Renal cortical epithelial cell (primary cell): ENCODE results near the gene GLRX2. TPM values are rescaled to one million over a fixed set of nuclear protein-coding genes. Genes with fewer than 3 reads are reported as not detected.

Source experiments
- DNase-seq: peaks from one replicate; pipeline ENCODE4 v3.0.0-alpha.2; 2011; ENCODE audit warnings: low read depth
- total RNA-seq: library from RNA; depleted of rRNA; stranded (reverse); fragments of >200 nt; gene quantifications from 2 replicates; pipeline ENCODE4 v1.2.3, GENCODE V29; 2014

The GLRX2 gene
- total RNA-seq, 1 donor from 2014 or later = 15.2 TPM

DNA sequence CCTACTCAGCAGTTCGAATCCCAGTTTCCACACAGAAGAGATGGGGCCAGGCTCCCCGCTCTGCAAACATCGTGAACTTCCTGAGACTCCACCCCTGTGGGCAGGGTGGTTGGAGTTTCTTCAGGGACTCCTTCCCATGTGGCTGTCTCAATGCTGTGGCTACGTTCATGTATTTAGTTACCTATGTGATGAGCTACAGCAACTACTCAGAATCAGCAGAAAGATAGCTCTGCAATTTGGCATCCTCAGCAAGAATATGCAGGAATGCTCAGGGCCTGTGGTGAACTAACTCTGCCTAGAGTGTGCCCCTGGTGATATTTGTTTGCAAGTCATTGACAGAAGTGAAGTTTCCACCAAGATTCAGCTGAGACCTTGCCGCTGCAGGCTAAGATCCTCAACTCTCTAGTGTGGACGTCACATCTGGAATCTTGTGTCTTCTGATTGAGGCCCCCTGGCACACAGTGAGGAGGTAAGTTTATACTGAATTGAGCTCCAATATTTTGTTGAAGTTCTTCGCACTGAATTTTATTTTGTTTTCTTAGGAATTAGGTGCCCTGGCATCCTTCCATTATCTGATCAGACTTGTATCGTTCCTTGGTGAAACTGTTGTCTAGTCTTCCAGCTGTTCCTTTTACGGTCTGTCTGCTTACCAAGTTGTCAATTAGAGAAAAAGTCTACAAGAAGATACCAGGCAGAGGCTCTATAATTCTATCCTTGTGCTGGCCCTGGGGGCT lies 8.2 kb upstream of the GLRX2 start:
- DNase-seq = no peak

DNA sequence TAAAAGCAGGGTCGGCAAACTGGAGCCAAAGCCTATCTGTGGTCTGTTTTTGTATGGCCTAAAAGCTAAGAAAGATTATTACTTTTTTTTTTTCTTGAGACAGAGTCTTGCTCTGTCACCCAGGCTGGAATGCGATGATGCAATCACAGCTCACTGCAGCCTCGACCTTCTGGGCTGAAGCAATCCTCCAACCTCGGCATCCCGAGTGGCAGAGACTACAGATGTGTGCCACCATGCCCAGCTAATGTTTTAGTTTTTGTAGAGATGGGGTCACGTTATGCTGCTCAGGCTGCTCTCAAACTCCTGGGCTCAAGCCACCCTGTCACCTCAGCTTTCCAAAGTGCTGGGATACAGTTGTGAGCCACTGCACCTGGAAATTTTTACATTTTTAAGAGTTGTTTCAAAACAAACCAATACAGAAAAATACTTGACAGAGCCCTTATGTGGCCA lies 6.5 kb upstream of the GLRX2 start:
- DNase-seq = peak; percentile 87

DNA sequence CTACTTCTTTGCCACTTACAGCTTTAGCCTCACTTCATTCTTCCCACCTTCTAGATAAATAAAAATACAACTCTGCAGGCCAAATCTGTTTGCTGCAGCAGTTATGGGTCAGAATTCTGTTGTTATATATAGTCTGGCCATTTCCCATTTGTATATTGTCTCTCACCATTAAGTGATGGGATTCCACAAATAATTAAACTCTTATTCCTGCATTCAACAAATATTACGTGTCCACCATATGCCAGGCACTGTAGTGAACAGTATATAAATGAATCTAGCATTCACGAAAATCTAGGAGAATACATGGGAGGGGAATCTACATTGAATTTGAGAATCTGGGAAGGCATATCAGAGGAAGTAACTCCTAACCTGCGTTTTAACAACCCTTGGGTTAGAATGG lies 5.7 kb upstream of the GLRX2 start:
- DNase-seq = no peak

DNA sequence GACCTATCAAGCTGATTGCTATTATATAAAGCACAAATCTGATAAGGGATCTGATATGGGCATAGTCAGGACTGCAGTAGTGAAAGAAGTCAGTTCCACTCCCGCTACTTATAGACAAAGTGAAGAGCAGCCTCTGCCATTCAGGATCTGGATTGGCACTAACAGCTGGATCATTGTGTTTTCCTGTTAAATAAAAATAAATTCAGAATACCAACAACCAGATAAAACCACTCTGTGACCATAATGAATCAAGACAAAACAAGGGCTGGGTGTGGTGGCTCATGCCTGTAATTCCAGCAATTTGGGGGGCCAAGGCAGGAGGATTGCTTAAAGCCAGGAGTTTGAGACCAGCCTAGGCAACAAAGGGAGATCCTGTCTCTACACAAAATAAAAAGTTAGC lies 5.0 kb upstream of the GLRX2 start:
- no peak for DNase-seq

DNA sequence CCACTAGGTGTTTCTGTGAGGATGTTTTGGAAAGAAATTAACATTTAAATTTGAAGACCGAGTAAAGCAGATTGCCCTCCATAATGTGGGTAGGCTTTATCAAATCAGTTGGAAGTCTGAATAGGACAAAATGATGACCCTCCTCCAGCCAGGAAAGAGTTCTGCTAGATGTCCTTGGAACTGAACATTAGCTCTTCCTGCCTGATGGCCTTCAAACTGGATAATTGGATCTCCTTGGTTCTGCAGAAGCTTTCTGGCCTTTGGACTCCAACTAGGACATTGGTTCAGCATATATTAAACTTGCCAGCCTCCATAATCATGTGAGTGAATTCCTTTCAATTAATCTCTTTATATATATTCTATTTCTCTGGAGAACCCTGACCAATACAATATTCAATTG lies 4.4 kb upstream of the GLRX2 start:
- no peak for DNase-seq

DNA sequence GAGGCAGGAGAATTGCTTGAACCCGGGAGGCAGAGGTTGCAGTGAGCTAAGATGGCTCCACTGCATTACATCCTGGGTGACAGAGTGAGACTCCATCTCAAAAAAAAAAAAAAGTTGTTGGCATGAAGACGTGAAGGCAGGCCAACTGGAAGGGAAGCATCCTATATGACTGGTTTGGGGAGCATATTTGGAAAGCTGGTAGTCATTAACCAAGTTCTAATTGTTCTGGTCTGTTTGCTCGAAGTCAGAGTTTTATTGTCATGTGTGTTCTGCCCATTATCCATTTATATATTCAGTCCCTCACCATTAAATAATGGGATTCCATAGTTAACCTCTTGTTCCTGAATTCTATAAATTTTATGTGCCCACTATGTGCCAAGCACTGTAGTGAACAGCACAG lies 3.3 kb upstream of the GLRX2 start:
- DNase-seq = no peak

DNA sequence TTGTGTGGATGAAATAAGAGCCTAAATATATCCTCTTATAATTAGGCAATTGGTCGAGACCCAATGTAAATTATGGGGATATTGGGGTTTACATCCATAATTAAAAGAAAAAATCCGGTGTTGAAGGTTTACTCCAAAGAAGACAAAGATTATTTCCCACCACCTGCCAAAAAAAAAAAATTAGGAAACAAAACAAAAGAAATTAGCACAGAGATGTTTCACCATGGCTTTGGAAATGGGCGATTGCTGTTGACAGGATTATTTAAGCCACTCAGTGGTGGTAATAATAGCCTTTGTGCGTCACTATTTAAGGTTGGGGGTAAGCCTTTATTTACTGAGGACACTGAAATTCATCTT lies 585 bp upstream of the GLRX2 start:
- DNase-seq = no peak

DNA sequence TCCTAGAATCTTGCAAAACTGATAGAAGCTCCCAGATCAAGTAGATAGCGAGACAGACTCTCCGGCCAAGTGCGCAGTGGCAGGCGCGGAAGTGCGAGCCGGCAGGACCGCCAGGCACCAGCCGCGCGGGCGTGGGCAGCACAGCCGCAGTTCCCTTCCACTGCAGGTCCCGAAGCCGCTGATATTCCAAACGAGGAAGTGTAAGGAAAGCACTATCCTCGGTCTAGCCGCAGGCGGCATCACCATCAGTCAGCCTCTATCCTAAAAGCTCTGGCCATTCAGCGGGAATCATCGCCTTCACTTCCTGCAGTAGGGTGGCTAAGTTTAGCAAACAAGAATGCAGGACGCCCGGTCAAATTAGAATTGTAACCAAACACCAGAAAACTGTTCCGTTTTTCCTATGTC lies 710 bp downstream of the GLRX2 start:
- no peak for DNase-seq

DNA sequence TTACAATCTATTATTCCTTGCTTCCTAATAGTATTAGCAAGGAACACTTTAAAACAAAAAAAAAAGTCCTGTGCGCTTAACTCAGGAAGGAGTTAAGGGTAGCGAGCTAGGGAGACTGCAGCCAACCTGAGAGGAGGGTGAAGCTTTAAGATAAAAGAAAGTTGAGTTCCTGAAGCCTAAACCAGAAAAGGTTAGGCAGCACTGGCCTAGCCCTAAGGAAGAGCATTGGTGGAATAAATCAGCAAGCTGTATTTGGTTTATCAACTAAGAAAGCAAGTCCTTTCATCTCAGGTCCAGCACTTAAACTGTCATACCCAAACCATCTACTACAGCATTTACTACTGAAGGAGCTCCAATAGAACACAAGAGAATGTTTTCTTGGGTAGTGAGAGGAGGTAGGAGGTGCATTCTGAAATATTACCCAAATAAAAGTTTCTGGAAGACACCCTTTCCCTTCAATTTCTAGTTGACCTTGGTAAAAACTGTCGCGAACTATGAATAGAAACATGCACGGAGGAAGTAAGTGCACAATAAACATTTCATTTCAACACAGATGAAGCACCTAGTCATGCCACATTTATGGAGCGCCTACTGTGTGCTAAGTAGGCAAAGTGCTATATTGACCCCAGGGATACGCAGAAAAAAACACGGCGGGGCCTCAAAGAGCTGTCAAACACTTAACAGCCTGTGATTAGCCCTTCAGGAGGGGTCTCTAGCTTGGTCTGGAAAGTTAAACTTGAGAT lies 1.3 kb downstream of the GLRX2 start:
- peak; percentile 4 for DNase-seq

DNA sequence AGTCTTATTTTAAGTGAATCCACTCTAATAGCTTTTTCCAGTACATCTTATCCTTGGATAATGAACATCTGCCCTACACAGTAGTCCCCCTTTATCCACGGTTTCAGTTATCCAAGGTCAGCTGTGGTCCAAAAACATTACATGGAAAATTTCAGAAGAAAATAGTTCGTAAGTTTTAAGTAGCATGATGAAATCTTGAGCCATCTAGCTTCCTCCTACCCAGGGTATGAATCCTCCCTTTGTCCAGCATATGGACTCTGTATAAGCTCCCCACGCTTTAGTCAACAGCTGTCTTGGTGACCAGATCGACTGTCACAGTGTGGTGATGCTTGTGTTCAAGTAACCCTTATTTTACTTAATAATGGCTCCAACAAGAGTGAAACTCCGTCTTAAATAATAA lies 2.6 kb downstream of the GLRX2 start:
- DNase-seq = no peak

DNA sequence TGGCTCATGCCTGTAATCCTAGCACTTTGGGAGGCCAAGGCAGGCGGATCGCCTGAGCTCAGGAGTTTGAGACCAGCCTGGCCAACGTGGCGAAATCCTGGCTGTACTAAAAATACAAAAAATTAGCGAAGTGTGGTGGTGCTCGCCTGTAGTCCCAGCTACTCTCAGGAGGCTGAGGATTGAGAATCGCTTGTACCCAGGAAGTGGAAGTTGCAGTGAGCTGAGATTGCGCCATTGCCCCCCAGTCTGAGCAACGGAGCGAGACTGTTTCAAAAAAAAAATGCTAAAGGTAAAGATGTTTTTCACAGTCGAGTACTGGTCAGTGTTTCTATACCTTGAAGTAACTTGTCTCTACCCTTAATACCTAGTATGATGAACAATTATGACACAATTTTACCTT lies 11.1 kb downstream of the GLRX2 start:
- no peak for DNase-seq

DNA sequence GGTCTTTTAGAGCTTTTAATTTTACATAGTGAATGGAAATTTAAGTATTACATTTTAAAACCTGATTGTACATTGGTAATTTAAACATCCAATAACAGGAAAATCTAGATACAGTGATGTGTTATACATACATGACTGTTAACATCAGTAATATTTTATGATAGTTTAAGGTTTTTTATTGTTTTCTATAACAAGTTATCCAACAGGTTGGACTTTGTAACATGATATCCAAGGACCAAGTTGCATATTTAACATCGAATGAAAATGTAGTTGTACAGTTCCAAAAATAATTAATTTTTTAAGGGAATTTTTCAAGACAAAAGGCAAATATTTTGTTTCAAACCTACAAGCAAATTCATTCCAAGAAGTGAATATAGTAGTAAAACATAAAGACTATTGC lies 14.3 kb downstream of the GLRX2 start:
- DNase-seq = no peak

DNA sequence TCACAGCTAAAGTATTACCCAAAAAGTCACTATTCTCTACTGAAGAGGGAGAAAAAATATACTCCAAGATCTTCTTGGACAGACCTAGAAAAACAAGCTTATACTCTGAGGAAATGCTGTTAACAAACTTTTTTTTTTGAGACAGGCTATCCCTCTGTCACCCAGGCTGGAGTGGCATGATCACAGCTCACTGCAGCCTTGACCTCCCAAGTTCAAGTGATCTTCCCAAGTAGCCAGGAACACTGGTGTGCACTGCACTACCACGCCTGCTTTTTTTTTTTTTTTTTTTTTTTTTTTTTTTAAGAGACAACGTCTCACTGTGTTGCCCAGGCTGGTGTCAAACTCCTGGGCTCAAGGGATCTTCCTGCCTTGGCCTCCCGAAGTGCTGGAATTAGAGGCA lies 17.3 kb downstream of the GLRX2 start:
- no peak for DNase-seq

DNA sequence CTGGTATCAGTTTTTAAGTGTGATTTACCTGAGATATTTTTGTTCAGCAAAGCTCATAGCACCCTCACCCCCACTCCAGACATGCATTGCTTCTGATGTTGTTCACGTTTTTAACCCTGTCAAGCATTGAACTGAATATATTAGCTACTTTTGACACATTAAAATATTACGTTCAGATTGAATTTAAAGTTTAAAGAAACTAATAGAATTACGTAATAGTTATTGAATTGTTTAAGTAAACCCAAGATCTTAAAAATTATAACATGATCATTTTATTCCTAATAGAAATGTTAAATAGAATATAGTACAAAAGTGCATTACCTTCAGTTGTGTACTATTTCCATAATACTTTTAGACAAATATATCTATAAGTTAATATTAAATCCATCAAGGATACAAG lies 18.9 kb downstream of the GLRX2 start:
- no peak for DNase-seq

DNA sequence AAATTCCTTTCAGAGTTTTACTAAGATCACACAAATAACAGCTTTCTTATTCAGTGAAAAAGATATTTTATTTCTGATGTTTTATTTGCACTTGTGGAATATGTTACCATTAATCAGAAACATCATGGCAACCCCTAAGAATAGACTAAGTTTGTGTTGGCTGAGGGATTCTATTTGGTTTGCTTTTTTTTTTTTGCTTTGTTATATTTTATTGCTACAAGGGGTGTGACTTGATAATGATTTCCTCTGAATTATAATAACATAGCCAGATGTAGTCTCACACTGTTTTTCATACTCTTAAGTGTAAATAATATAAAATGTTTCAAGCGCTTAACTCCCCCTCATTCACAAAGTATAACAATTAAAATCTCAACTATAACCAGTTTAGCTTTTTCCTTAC lies 20.0 kb downstream of the GLRX2 start:
- DNase-seq = no peak

DNA sequence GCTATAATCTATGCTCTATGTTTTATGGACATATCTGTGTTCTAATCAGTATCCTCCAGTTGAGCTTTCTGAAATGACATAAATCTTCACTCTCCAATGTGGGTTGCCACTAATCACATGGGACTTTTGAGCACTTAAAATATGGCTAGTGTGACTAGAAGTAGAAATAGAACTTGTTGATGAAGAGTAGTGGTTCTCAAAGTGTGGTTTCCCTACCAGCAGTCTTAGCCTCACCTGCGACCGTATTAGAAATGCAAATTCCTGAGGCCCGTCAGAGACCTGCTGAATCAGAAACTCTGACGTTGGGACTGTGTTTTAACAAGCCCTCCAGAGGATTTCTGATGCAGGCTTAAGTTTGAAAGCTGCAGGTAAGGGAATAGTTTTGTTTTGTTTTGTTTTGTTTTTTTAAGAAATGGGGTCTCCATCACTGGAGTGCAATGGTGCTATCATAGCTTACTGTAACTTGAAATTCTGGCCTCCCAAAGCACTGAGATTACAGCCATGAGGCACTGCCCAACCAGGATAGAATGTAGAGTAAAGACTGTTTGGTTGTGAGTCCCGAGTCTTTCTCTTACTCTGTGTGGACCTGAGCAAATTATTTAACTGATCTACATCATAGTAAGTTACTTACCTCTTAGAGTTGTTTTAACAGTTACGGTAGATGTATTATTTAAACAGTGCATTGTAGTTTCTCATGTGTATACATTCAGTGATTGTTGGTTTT lies 21.7 kb downstream of the GLRX2 start:
- DNase-seq = no peak

DNA sequence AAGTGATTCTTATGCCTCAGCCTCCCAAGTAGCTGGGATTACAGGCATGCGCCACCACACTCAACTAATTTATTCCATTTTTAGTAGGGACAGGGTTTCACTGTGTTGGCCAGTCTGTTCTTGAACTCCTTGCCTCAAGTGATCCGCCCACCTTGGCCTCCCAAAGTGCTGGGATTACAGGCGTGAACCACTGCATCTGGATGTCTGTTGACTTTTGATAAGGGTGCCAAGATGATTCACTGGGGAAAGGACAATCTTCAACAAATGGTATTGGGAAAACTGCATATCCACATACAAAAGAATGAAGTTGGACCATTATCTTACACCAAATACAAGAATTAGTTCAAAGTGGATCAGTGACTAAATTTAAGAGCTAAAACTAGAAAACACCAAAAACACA lies 26.0 kb downstream of the GLRX2 start:
- no peak for DNase-seq

DNA sequence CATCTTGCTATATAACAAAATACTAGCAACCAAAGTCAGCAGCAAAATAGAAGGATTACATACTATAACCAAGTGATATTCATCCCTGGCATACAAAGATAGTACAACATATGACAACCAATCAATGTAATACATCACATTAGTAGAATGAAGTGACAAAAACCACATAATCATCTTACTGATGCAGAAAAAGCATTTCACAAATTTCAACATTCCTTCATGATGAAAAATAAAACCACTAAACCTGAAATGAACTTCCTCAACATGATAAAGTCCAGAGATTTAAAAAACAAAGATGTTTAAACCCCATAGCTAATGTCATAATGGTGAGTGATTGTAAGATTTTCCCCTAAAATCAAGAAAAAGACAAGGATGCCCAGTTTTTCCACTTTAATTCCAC lies 27.2 kb downstream of the GLRX2 start:
- DNase-seq = no peak

DNA sequence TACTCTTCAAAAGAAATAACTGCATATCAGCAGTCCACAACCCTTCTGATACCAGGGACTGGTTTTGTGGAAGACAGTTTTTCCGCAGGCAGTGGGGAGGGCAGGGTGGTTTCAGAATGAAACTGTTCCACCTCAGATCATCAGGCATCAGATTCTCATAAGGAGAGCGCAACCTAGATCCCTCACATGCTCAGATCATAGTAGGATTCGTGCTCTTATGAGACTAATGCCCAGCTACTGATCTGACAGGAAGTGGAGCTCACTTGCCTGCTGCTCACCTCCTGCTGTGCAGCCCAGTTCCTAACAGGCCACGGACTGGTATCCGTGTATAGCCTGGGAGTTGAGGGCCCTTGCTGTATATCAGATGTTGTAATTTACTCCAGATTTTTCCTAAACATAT lies 34.3 kb downstream of the GLRX2 start:
- no peak for DNase-seq

DNA sequence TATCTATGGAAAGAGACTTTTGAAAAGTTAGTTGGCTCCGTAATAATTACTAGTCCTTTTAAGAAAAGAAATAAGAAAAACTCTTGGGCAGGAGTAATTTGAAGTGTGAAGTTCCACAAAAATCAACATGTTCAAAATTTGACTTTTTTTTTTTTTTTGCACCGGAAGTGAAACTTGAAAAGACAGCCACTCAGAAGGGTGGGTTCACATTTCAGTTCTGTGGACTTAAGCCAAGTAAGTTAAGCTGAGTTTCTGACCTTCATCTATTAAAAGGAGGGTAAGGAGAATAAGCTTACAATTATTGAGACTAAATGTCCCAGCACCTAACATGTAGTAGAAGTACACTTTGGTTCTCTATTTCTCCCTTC lies 34.8 kb downstream of the GLRX2 start:
- DNase-seq = no peak

DNA sequence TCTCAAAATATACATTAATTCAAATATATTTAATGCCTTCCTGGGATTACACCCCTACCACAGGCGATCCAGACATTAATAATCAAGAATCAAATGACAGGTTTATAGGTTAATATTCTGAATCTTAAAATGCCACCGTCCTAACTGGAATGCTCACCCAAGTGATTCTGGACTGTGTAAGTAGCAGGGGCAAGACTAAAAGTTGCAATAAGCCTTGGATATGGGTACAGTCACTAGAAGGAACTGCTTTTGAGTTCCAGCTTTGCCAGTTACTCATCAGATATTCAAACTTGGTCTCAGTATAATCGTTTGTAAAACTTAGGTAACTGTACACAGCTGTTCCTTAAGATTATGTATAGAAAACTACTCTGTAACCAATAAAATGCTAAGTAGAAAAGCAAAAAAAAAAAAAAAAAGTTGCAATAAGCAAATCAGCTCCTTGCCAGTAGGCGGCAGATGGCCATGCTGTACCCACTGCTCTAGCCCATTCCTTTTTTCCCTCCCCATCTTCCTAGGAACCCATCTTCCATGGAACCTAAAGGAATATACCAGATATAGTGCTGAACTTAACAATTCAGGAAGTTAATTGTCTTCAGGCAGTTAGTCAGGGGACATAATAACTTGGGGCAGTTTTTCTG lies 35.3 kb downstream of the GLRX2 start:
- peak; percentile 20 for DNase-seq

DNA sequence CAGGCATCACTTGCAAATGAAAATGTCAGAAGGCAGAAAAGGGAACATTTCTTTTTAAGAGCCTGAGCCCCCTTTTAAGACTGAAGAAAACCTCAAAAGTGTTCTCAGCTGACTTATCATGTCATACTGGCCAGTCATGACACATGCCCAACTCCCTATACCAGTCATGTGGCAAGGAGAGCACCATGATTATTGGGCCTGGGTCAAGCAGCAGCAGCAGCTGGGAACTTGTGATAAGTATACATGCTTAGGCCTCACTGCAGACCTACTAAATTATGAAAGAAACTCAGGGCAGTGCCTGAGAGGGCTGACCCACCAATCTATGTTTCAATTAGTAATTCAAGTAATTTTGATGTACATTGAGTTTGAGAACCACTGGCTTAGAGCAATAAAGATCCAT lies 37.2 kb downstream of the GLRX2 start:
- no peak for DNase-seq

DNA sequence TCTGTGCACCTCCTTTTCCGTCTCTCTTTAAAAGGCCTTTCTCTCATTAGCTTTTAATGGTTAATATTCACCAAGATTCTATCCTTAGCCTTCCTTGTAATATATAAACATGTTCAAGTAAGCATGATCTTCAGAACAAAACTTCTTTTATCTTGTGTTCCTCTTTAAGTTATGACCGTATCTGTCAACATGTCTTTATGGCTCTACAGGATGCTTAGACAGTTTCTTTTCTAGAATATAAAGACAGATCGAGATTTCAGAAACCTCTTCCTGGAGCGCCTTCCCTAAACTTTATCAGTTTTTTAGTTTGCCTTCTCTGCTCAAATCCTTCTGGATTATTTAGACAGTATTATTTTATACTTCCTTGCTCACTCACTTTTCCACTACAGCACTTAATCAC lies 38.6 kb downstream of the GLRX2 start:
- no peak for DNase-seq
